A549 (cell line): ENCODE results near the gene TCF12.

Experiments used
- CEBPB ChIP-seq, 2 experiments: fragments of >200 bp in 1 of 2; sonication (Bioruptor Twin) in 1 of 2; formaldehyde crosslinking in 1 of 2; IDR thresholded peaks; 2 replicates each; pipeline ENCODE4 v1.6.1; 2012 to 2016
- CTCF ChIP-seq: fragments of >200 bp; sonication (Bioruptor Twin); formaldehyde crosslinking; IDR thresholded peaks from 3 replicates; pipeline ENCODE4 v1.5.1; 2016
- FOXS1 ChIP-seq: fragments of 250-450 bp; sonication (Bioruptor Pico); IDR thresholded peaks from 2 replicates; pipeline ENCODE4 v1.5.0; 2020; ENCODE audit warnings: mild to moderate bottlenecking, moderate library complexity
- JUN ChIP-seq, 2 experiments: fragments of >200 bp; sonication (Bioruptor Twin); formaldehyde crosslinking; IDR thresholded peaks; 2 replicates in 1 of 2; 3 replicates in 1 of 2; pipeline ENCODE4 v1.6.1; 2016 to 2017

- TF ChIP-seq CTCF (no peak), CEBPB (IDR thresholded peaks at IDR 0.05) (no peak), FOXS1 (no peak), JUN (IDR thresholded peaks at IDR 0.05) (no peak)
These were observed 35.4 kb upstream of the TCF12 start for GRCh38 chr15:56883088-56883487.
